HG03378 (cell line): ENCODE measurements around the gene KCNK4.
A peak's percentile ranks its signal among the peaks of the same experiment; 100 is the strongest.
"Not testable (repeated sequence)": the region's sequence is repeated elsewhere in the genome, so short reads cannot be mapped to it uniquely, and the experiment has no call there.

Experiments used
- ATAC-seq: cut with Tn5 transposase; IDR thresholded peaks from one replicate; pipeline ENCODE4 v1.9.1; 2021; ENCODE audit warnings: mild to moderate bottlenecking, moderate library complexity; ENCODE audit not compliant: unreplicated experiment

KCNK4 gene

GRCh38 chr11:64291262-64291751 is at the start of gene KCNK4:
TSS of gene KCNK4 (plus strand) at chr11:64291302. CDS start at chr11:64293019, 1,717 bp downstream.
- ATAC-seq, result no peak

- ATAC-seq, result peak; percentile 5
Measured at GRCh38 chr11:64241491-64242374, 49.4 kb upstream of the KCNK4 start.

GRCh38 chr11:64243236-64243854 is 47.8 kb upstream of the KCNK4 start:
- ATAC-seq, result no peak

GRCh38 chr11:64244107-64244506 is 47.0 kb upstream of the KCNK4 start:
- ATAC-seq, result no peak

- ATAC-seq, result no peak
Measured at GRCh38 chr11:64244966-64245365, 46.1 kb upstream of the KCNK4 start.

- no peak for ATAC-seq
Measured at GRCh38 chr11:64245401-64245796, 45.7 kb upstream of the KCNK4 start.

GRCh38 chr11:64245797-64246620 is 45.1 kb upstream of the KCNK4 start:
- ATAC-seq, result no peak

GRCh38 chr11:64246621-64246870 is 44.6 kb upstream of the KCNK4 start:
- ATAC-seq, result not testable (repeated sequence)

GRCh38 chr11:64246871-64247728 is 44.0 kb upstream of the KCNK4 start, which contains the start of gene PPP1R14B:
TSS of gene PPP1R14B (minus strand) at chr11:64246943. CDS start at chr11:64246673, 270 bp downstream.
- ATAC-seq, result no peak

GRCh38 chr11:64247729-64248531 is 43.2 kb upstream of the KCNK4 start:
- no peak for ATAC-seq

GRCh38 chr11:64248578-64248977 is 42.5 kb upstream of the KCNK4 start:
- ATAC-seq, result no peak

- ATAC-seq, result no peak
Measured at GRCh38 chr11:64249038-64249437, 42.1 kb upstream of the KCNK4 start.

- ATAC-seq, result no peak
Measured at GRCh38 chr11:64249563-64250414, 41.3 kb upstream of the KCNK4 start.

GRCh38 chr11:64250415-64251015 is 40.6 kb upstream of the KCNK4 start:
- ATAC-seq, result no peak

GRCh38 chr11:64251016-64251752 is 39.9 kb upstream of the KCNK4 start, which contains the start of gene PLCB3:
TSS of gene PLCB3 (plus strand) at chr11:64251530. CDS start at chr11:64251650, 120 bp downstream.
- no peak for ATAC-seq

GRCh38 chr11:64251753-64252002 is 39.4 kb upstream of the KCNK4 start:
- ATAC-seq, result no peak

GRCh38 chr11:64252003-64252872 is 38.9 kb upstream of the KCNK4 start:
- no peak for ATAC-seq
